ENCODE measurements around the gene BARX1.

Gene BARX1

GRCh38 chr9:93962017-93962416 lies 6.9 kb upstream of the BARX1 start:
- no peak overlapping the region for H3K4me3 ChIP-seq (ENCODE audit: low read depth, low read length)
- H3K9me3 ChIP-seq (ENCODE audit: control insufficient read depth, insufficient read depth, low read depth, low read length) = no peaks in the 10 kb centered on the region
- CTCF ChIA-PET = interaction anchor here (0.6 to 6.4 kb wide), 15 partner anchors 15 to 334 kb away, joined by 3 to 96 read pairs (median 4); no protein-coding TSS in a partner anchor
- no peak overlapping the region for H3K27ac ChIP-seq (ENCODE audit: extremely low read depth, low read depth, low read length)
- POLR2A ChIA-PET = no interaction called here
- no peaks in the 10 kb centered on the region for H3K36me3 ChIP-seq (ENCODE audit: control insufficient read depth in 2 of 2, insufficient read depth in 1 of 2, low read length in 2 of 2)
- H3K4me1 ChIP-seq (ENCODE audit: control insufficient read depth, insufficient read depth, low read length) = no peaks in the 10 kb centered on the region
- TF ChIP-seq KLF1 (tag by site-specific recombination; IDR thresholded peaks at IDR 0.05) (no peak), ZNF791 (tag by site-specific recombination; IDR thresholded peaks at IDR 0.05) (no peak), WT1 (tag by site-specific recombination; IDR thresholded peaks at IDR 0.05) (no peak), ZNF596 (tag by site-specific recombination; IDR thresholded peaks at IDR 0.05) (no peak), ZNF514 (tag by site-specific recombination; IDR thresholded peaks at IDR 0.05) (no peak), OSR2 (tag by site-specific recombination; IDR thresholded peaks at IDR 0.05) (no peak), ZNF777 (tag by site-specific recombination; IDR thresholded peaks at IDR 0.05; ENCODE audit: borderline replicate concordance) (no peak), KLF7 (tag by site-specific recombination; IDR thresholded peaks at IDR 0.05; ENCODE audit: borderline replicate concordance) (no peak), ZNF501 (tag by site-specific recombination; IDR thresholded peaks at IDR 0.05) (no peak), ZNF707 (tag by site-specific recombination; IDR thresholded peaks at IDR 0.05) (no peak), ZNF248 (tag by site-specific recombination; IDR thresholded peaks at IDR 0.05) (no peak), SETDB1 (IDR thresholded peaks at IDR 0.05; ENCODE audit: insufficient read length, low read length) (no peak), ZSCAN4 (tag by site-specific recombination; IDR thresholded peaks at IDR 0.05) (no peak), ZIC2 (tag by site-specific recombination; IDR thresholded peaks at IDR 0.05) (no peak)
- TF ChIP-seq, protein P1, sequence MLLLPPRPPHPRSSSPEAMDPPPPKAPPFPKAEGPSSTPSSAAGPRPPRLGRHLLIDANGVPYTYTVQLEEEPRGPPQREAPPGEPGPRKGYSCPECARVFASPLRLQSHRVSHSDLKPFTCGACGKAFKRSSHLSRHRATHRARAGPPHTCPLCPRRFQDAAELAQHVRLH (tag by site-specific recombination; IDR thresholded peaks at IDR 0.05) = no peak
- TF ChIP-seq, protein P2, sequence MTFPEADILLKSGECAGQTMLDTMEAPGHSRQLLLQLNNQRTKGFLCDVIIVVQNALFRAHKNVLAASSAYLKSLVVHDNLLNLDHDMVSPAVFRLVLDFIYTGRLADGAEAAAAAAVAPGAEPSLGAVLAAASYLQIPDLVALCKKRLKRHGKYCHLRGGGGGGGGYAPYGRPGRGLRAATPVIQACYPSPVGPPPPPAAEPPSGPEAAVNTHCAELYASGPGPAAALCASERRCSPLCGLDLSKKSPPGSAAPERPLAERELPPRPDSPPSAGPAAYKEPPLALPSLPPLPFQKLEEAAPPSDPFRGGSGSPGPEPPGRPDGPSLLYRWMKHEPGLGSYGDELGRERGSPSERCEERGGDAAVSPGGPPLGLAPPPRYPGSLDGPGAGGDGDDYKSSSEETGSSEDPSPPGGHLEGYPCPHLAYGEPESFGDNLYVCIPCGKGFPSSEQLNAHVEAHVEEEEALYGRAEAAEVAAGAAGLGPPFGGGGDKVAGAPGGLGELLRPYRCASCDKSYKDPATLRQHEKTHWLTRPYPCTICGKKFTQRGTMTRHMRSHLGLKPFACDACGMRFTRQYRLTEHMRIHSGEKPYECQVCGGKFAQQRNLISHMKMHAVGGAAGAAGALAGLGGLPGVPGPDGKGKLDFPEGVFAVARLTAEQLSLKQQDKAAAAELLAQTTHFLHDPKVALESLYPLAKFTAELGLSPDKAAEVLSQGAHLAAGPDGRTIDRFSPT (tag by site-specific recombination; IDR thresholded peaks at IDR 0.05) = no peak

GRCh38 chr9:93960971-93961841 lies 6.1 kb upstream of the BARX1 start:
- ChIA-PET CTCF (interaction anchor here (0.6 to 6.4 kb wide), 9 partner anchors 37 to 333 kb away, joined by 3 to 96 read pairs (median 3); no protein-coding TSS in a partner anchor), POLR2A (no interaction called here)
- TF ChIP-seq TCF7L2 (IDR thresholded peaks at IDR 0.05; ENCODE audit: borderline replicate concordance, low read depth, low read length) (no peak), ZNF791 (tag by site-specific recombination; IDR thresholded peaks at IDR 0.05) (no peak), GFI1B (tag by site-specific recombination; IDR thresholded peaks at IDR 0.05) (no peak), ZNF621 (tag by site-specific recombination; IDR thresholded peaks at IDR 0.05) (no peak), ZNF292 (tag by site-specific recombination; IDR thresholded peaks at IDR 0.05; ENCODE audit: borderline replicate concordance, low read depth) (no peak), ZNF266 (tag by site-specific recombination; IDR thresholded peaks at IDR 0.05; ENCODE audit: low read depth) (no peak), ZNF112 (tag by site-specific recombination; IDR thresholded peaks at IDR 0.05) (no peak), ZBTB20 (tag by site-specific recombination; IDR thresholded peaks at IDR 0.05) (no peak), ZNF132 (tag by site-specific recombination; IDR thresholded peaks at IDR 0.05; ENCODE audit: borderline replicate concordance) (no peak), ZBTB49 (tag by site-specific recombination; IDR thresholded peaks at IDR 0.05; ENCODE audit: low read depth) (no peak)
- TF ChIP-seq, protein P3, sequence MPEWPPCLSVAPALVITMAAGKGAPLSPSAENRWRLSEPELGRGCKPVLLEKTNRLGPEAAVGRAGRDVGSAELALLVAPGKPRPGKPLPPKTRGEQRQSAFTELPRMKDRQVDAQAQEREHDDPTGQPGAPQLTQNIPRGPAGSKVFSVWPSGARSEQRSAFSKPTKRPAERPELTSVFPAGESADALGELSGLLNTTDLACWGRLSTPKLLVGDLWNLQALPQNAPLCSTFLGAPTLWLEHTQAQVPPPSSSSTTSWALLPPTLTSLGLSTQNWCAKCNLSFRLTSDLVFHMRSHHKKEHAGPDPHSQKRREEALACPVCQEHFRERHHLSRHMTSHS (tag by site-specific recombination; IDR thresholded peaks at IDR 0.05) = no peak
- Histone ChIP-seq H3K27ac (ENCODE audit: extremely low read depth, low read depth, low read length) (no peak overlapping the region), H3K9me3 (ENCODE audit: control insufficient read depth, insufficient read depth, low read depth, low read length) (no peaks in the 10 kb centered on the region), H3K4me1 (ENCODE audit: control insufficient read depth, insufficient read depth, low read length) (no peaks in the 10 kb centered on the region), H3K4me3 (ENCODE audit: low read depth, low read length) (no peak overlapping the region), H3K36me3 (ENCODE audit: control insufficient read depth in 2 of 2, insufficient read depth in 1 of 2, low read length in 2 of 2) (no peaks in the 10 kb centered on the region)
